ENCODE data around the gene AKAP13.

DNA sequence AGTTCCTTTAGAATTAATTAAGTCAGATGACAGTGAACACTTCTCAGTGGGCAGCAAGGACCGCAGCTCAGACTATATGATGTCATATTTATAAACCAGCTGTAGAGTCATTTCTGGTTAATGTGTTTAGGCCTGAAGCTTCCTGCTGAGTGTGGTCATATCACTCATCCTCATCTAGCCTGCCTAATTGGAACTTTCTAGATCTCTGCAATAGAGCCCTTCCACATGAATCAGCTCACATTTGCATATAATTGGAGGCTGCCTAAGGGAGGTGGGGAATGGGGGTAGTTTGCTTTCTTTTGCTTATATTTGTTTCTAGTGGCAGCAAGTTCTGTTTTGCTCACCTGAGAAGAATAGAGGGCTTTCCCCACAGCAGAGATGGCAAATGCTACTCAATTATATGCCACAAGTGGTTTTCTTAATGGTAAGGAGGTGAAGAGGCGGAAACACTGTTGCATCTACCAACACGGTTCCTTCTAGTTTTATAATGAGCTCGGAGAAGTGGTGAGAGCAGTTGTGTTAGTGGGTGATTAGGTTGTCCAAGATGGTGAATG lies 266.2 kb downstream of the AKAP13 start:
- TF ChIP-seq, protein P1, sequence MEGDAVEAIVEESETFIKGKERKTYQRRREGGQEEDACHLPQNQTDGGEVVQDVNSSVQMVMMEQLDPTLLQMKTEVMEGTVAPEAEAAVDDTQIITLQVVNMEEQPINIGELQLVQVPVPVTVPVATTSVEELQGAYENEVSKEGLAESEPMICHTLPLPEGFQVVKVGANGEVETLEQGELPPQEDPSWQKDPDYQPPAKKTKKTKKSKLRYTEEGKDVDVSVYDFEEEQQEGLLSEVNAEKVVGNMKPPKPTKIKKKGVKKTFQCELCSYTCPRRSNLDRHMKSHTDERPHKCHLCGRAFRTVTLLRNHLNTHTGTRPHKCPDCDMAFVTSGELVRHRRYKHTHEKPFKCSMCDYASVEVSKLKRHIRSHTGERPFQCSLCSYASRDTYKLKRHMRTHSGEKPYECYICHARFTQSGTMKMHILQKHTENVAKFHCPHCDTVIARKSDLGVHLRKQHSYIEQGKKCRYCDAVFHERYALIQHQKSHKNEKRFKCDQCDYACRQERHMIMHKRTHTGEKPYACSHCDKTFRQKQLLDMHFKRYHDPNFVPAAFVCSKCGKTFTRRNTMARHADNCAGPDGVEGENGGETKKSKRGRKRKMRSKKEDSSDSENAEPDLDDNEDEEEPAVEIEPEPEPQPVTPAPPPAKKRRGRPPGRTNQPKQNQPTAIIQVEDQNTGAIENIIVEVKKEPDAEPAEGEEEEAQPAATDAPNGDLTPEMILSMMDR (IDR thresholded peaks at IDR 0.05): no peak
- no peak for TF ChIP-seq POLR2A (IDR thresholded peaks at IDR 0.05)

Data from uterus (tissue), 2 donors.